WTC11 (cell line): ENCODE measurements around the gene CAPN9. TPM values are rescaled to one million over a fixed set of nuclear protein-coding genes. Genes with fewer than 3 reads are reported as not detected.

ENCODE experiments used
- ATAC-seq: fragments of 200-7000 bp; cut with Tn5 transposase; 2 replicates; pipeline ENCODE4 v1.10.0; 2021; ENCODE audit warnings: mild to moderate bottlenecking, moderate library complexity
- CTCF ChIA-PET: fragments of 300-600 bp; sonication (Branson Sonifier 250); formaldehyde crosslinking; loops from one replicate; lab custom pipeline; 2021; ENCODE audit warnings: antibody characterized with exemption; lab: Charles Lee
- POLR2A ChIA-PET: fragments of 350-600 bp; sonication (Branson Sonifier 250); formaldehyde crosslinking; loops from one replicate; lab custom pipeline; 2021; ENCODE audit warnings: antibody characterized with exemption; lab: Charles Lee
- DNase-seq: peaks from one replicate; pipeline ENCODE4 v3.0.0; 2021; ENCODE audit warnings: low spot score
- H3K27ac Mint-ChIP-seq: 2 replicates; pipeline ENCODE4 v1.8.0; 2021; ENCODE audit warnings: mixed read lengths
- H3K27me3 Mint-ChIP-seq: 2 replicates; pipeline ENCODE4 v1.8.0; 2021; ENCODE audit warnings: low read depth, mild to moderate bottlenecking, moderate library complexity, mixed read lengths
- H3K36me3 Mint-ChIP-seq: 2 replicates; pipeline ENCODE4 v1.8.0; 2021; ENCODE audit warnings: mixed read lengths
- H3K4me1 Mint-ChIP-seq: 2 replicates; pipeline ENCODE4 v1.8.0; 2022; ENCODE audit warnings: mixed read lengths
- H3K4me3 Mint-ChIP-seq: 2 replicates; pipeline ENCODE4 v1.8.0; 2021; ENCODE audit warnings: mild to moderate bottlenecking, moderate library complexity, mixed read lengths
- H3K9me3 Mint-ChIP-seq: 2 replicates; pipeline ENCODE4 v1.8.0; 2021; ENCODE audit warnings: mixed read lengths
- AFF4 ChIP-seq: sonication (generic); formaldehyde crosslinking; IDR thresholded peaks from 2 replicates; pipeline ENCODE4 v1.8.1; 2023; ENCODE audit warnings: mild to moderate bottlenecking, missing genetic modification reagents, borderline replicate concordance
- ATF1 ChIP-seq: sonication (generic); formaldehyde crosslinking; IDR thresholded peaks from 2 replicates; pipeline ENCODE4 v1.8.1; 2023; ENCODE audit warnings: mild to moderate bottlenecking, moderate library complexity, missing genetic modification reagents
- CREB1 ChIP-seq: sonication (generic); formaldehyde crosslinking; IDR thresholded peaks from 2 replicates; pipeline ENCODE4 v1.8.0; 2023; ENCODE audit warnings: mild to moderate bottlenecking, missing genetic modification reagents
- EMX1 ChIP-seq: fragments of 250-450 bp; sonication (Bioruptor Pico); IDR thresholded peaks from 2 replicates; pipeline ENCODE4 v1.8.0; 2021; ENCODE audit warnings: mild to moderate bottlenecking
- ESRRA ChIP-seq: sonication (generic); formaldehyde crosslinking; IDR thresholded peaks from 2 replicates; pipeline ENCODE4 v1.8.1; 2022; ENCODE audit warnings: mild to moderate bottlenecking, missing genetic modification reagents, borderline replicate concordance
- FOXP1 ChIP-seq: sonication (generic); formaldehyde crosslinking; IDR thresholded peaks from 2 replicates; pipeline ENCODE4 v1.8.0; 2022; ENCODE audit warnings: missing genetic modification reagents, mild to moderate bottlenecking, moderate library complexity, borderline replicate concordance
- FOXP4 ChIP-seq: sonication (generic); formaldehyde crosslinking; IDR thresholded peaks from 2 replicates; pipeline ENCODE4 v1.8.0; 2022; ENCODE audit warnings: mild to moderate bottlenecking, missing genetic modification reagents
- IRF1 ChIP-seq: sonication (generic); formaldehyde crosslinking; IDR thresholded peaks from 2 replicates; pipeline ENCODE4 v1.8.0; 2023; ENCODE audit warnings: missing genetic modification reagents
- JUN ChIP-seq: sonication (generic); formaldehyde crosslinking; IDR thresholded peaks from 2 replicates; pipeline ENCODE4 v1.8.0; 2023; ENCODE audit warnings: mild to moderate bottlenecking, missing genetic modification reagents
- KAT7 ChIP-seq: sonication (generic); formaldehyde crosslinking; IDR thresholded peaks from 2 replicates; pipeline ENCODE4 v1.8.1; 2023; ENCODE audit warnings: missing genetic modification reagents, mild to moderate bottlenecking, borderline replicate concordance
- MXD4 ChIP-seq: fragments of 250-450 bp; sonication (Bioruptor Pico); IDR thresholded peaks from 2 replicates; pipeline ENCODE4 v1.8.0; 2021; ENCODE audit warnings: mild to moderate bottlenecking, moderate library complexity, borderline replicate concordance
- MYBL2 ChIP-seq: sonication (generic); formaldehyde crosslinking; IDR thresholded peaks from 2 replicates; pipeline ENCODE4 v1.8.1; 2023; ENCODE audit warnings: mild to moderate bottlenecking, moderate library complexity, missing genetic modification reagents
- PRDM15 ChIP-seq: sonication (generic); formaldehyde crosslinking; IDR thresholded peaks from 2 replicates; pipeline ENCODE4 v1.8.0; 2022; ENCODE audit warnings: missing genetic modification reagents
- SP1 ChIP-seq: sonication (generic); formaldehyde crosslinking; conservative IDR thresholded peaks from 2 replicates; pipeline ENCODE4 v1.8.1; 2022; ENCODE audit warnings: missing genetic modification reagents
- USF1 ChIP-seq: sonication (generic); formaldehyde crosslinking; IDR thresholded peaks from 2 replicates; pipeline ENCODE4 v1.8.0; 2022; ENCODE audit warnings: mild to moderate bottlenecking, missing genetic modification reagents
- ZNF263 ChIP-seq: sonication (generic); formaldehyde crosslinking; IDR thresholded peaks from 2 replicates; pipeline ENCODE4 v1.8.1; 2022; ENCODE audit warnings: low read depth, mild to moderate bottlenecking, moderate library complexity, missing genetic modification reagents
- ZNF317 ChIP-seq: sonication (generic); formaldehyde crosslinking; IDR thresholded peaks from 2 replicates; pipeline ENCODE4 v1.8.1; 2023; ENCODE audit warnings: low read depth, mild to moderate bottlenecking, moderate library complexity, missing genetic modification reagents, borderline replicate concordance
- ZNF671 ChIP-seq: fragments of 250-450 bp; sonication (Bioruptor Pico); IDR thresholded peaks from 2 replicates; pipeline ENCODE4 v1.8.0; 2021; ENCODE audit warnings: mild to moderate bottlenecking
- total RNA-seq: library from RNA; stranded (reverse); gene quantifications from 3 replicates; pipeline ENCODE4 v1.2.3, GENCODE V29; 2021

The CAPN9 gene
- total RNA-seq, 1 experiment from 2014 or later = not detected

GRCh38 chr1:230824551-230824918 is 77.3 kb downstream of the CAPN9 start (continued):
- TF ChIP-seq KAT7 (CRISPR knock-in tag) (no peak), ZNF317 (CRISPR knock-in tag) (no peak), JUN (CRISPR knock-in tag) (no peak), EMX1 (CRISPR knock-in tag) (no peak), ZNF671 (CRISPR knock-in tag) (no peak), AFF4 (CRISPR knock-in tag) (no peak), ATF1 (no peak)
- TF ChIP-seq, all 79 proteins: peak for 0

GRCh38 chr1:230824919-230825721 is 77.9 kb downstream of the CAPN9 start:
- Mint-ChIP-seq H3K27ac (no peak overlapping the region), H3K9me3 (no peaks in the 10 kb centered on the region), H3K4me3 (no peak overlapping the region), H3K27me3 (no peaks in the 10 kb centered on the region; the same call in 1 of the 2 replicates), H3K36me3 (no peaks in the 10 kb centered on the region), H3K4me1 (no peaks in the 10 kb centered on the region)
- TF ChIP-seq MXD4 (no peak), ESRRA (no peak), SP1 (CRISPR knock-in tag) (no peak)
- CTCF ChIA-PET = no interaction called here
- ATAC-seq (no peak), DNase-seq (no peak)
- POLR2A ChIA-PET = no interaction called here

GRCh38 chr1:230825761-230826160 is 78.6 kb downstream of the CAPN9 start:
- Mint-ChIP-seq H3K4me1 (no peaks in the 10 kb centered on the region), H3K9me3 (no peaks in the 10 kb centered on the region), H3K4me3 (no peak overlapping the region), H3K27me3 (no peaks in the 10 kb centered on the region; the same call in 1 of the 2 replicates), H3K27ac (no peak overlapping the region), H3K36me3 (no peaks in the 10 kb centered on the region)
- CTCF ChIA-PET = interaction anchor here (0.9 kb wide), 1 partner anchor 100 kb away, joined by 3 read pairs; no protein-coding TSS in a partner anchor
- POLR2A ChIA-PET = no interaction called here
- DNase-seq (no peak), ATAC-seq (no peak)
- TF ChIP-seq ZNF263 (CRISPR knock-in tag) (no peak), FOXP4 (no peak), AFF4 (CRISPR knock-in tag) (no peak), IRF1 (CRISPR knock-in tag) (no peak), CREB1 (CRISPR knock-in tag) (no peak), MYBL2 (no peak), PRDM15 (no peak), FOXP1 (CRISPR knock-in tag) (no peak), USF1 (CRISPR knock-in tag) (no peak)
